Lung (tissue), 16 donors: ENCODE measurements around the gene PYGO2. TPM values are rescaled to one million over a fixed set of nuclear protein-coding genes. Genes with fewer than 3 reads are reported as not detected.
A peak's percentile ranks its signal among the peaks of the same experiment; 100 is the strongest.

Experiments
- ATAC-seq: fragments of 200-7000 bp; cut with Tn5 transposase; one replicate; pipeline ENCODE4 v1.9.1; 2020; ENCODE audit warnings: moderate number of reproducible peaks; ENCODE audit not compliant: insufficient read depth, low FRiP score
- DNase-seq, 3 donors: peaks; one replicate each; pipeline ENCODE4 v3.0.0-alpha.2; 2013 to 2017
- H3K27ac ChIP-seq, 2 donors: one replicate each; pipeline ENCODE4 v1.5.1; 2013; ENCODE audit warnings: mild to moderate bottlenecking in 2 of 2, moderate library complexity in 2 of 2, control low read depth in 1 of 2, inconsistent platforms in 1 of 2, low read depth in 1 of 2, low read length in 1 of 2
- H3K27me3 ChIP-seq, 3 donors: one replicate each; pipeline ENCODE4 v1.5.1; 2013; ENCODE audit warnings: low read length in 2 of 3; ENCODE audit not compliant: control insufficient read depth in 3 of 3, insufficient read depth in 3 of 3
- H3K36me3 ChIP-seq, 4 donors: one replicate each; pipeline ENCODE4 v1.5.1; 2013; ENCODE audit warnings: low read length in 4 of 4, mild to moderate bottlenecking in 1 of 4, moderate library complexity in 1 of 4; ENCODE audit not compliant: control insufficient read depth in 4 of 4, insufficient read depth in 4 of 4
- H3K4me1 ChIP-seq, 5 donors: one replicate each; pipeline ENCODE4 v1.5.1; 2013; ENCODE audit warnings: low read length in 5 of 5, mild to moderate bottlenecking in 2 of 5, moderate library complexity in 1 of 5; ENCODE audit not compliant: control insufficient read depth in 5 of 5, insufficient read depth in 5 of 5
- H3K4me3 ChIP-seq: one replicate; pipeline ENCODE4 v1.5.1; 2013; ENCODE audit warnings: mild to moderate bottlenecking, control low read depth, moderate library complexity
- H3K9ac ChIP-seq, 2 donors: one replicate each; pipeline ENCODE4 v1.5.1; 2013; ENCODE audit warnings: low read length in 2 of 2, control low read depth in 1 of 2; ENCODE audit not compliant: insufficient read depth in 1 of 2
- H3K9me3 ChIP-seq, 4 donors: one replicate each; pipeline ENCODE4 v1.5.1; 2013; ENCODE audit warnings: low read length in 3 of 4, mild to moderate bottlenecking in 1 of 4, moderate library complexity in 1 of 4; ENCODE audit not compliant: control insufficient read depth in 4 of 4, insufficient read depth in 3 of 4
- CTCF ChIP-seq: IDR thresholded peaks from 2 replicates; pipeline ENCODE4 v1.5.1; 2012; ENCODE audit warnings: mild to moderate bottlenecking; ENCODE audit errors: control extremely low read depth, extremely low read depth
- WGBS, 2 donors: extraction: QIAGEN DNeasy Blood & Tissue Kit; methylation state at CpG; one replicate each; pipeline ENCODE4 v1.1.7; 2013; 5-methylcytosine and 5-hydroxymethylcytosine counted together
- long read RNA-seq, 5 donors: transcript quantifications; one replicate each; lab custom pipeline, GENCODE V29; 2026
- polyA plus RNA-seq, 2 donors: library from polyadenylated mRNA; stranded (reverse); fragments of 200-250 nt; gene quantifications; one replicate each; pipeline ENCODE4 v1.2.1, GENCODE V29; 2013
- total RNA-seq, 2 donors: library from RNA; depleted of rRNA in 1 of 2; stranded (reverse); fragments of >200 nt in 1 of 2; gene quantifications; one replicate each; pipeline ENCODE4 v1.2.1, GENCODE V29; 2014 to 2021
- donor health status: control.
- donor health status: control.
- donor health status: Bipolar disorder and iron deficiency.
- donor health status: healthy.
- donor health status: DM: yes; HTN: yes; CAD: no.

Gene PYGO2
- total RNA-seq = 10 to 100 TPM; 17.9 to 25.2 TPM
- 10 to 100 TPM; 14.6 to 22.2 TPM for polyA plus RNA-seq
- long read RNA-seq, donor 1, transcript PYGO2-202 (3 exons, 3,146 nt) = major isoform, 27 of 27 reads
- long read RNA-seq, donor 1, partial matches to known transcripts = 0 of 27 reads
- long read RNA-seq, donor 1, other reads (novel, unspliced or antisense) = 0 of 27 reads
- long read RNA-seq, donor 2, transcript PYGO2-202 (3 exons, 3,146 nt) = major isoform, 10 of 10 reads
- long read RNA-seq, donor 2, partial matches to known transcripts = 0 of 10 reads
- long read RNA-seq, donor 2, other reads (novel, unspliced or antisense) = 0 of 10 reads
- long read RNA-seq, donor 3, transcript PYGO2-202 (3 exons, 3,146 nt) = major isoform, 13 of 13 reads
- long read RNA-seq, donor 3, partial matches to known transcripts = 0 of 13 reads
- long read RNA-seq, donor 3, other reads (novel, unspliced or antisense) = 0 of 13 reads
- long read RNA-seq, donor 4, transcript PYGO2-202 (3 exons, 3,146 nt) = major isoform, 16 of 16 reads
- long read RNA-seq, donor 4, partial matches to known transcripts = 0 of 16 reads
- long read RNA-seq, donor 4, other reads (novel, unspliced or antisense) = 0 of 16 reads
- long read RNA-seq, donor 5, transcript PYGO2-202 (3 exons, 3,146 nt) = major isoform, 23 of 24 reads
- long read RNA-seq, donor 5, partial matches to known transcripts = 0 of 24 reads
- long read RNA-seq, donor 5, other reads (novel, unspliced or antisense) = 0 of 24 reads

- peak within 1 kb of the TSS; percentile 99 for H3K27ac ChIP-seq
These were observed at the start of gene PYGO2 for GRCh38 chr1:154961207-154962155. Gene PYGO2 (minus strand): TSS chr1:154961782. CDS start chr1:154961576, 206 bp downstream.

GRCh38 chr1:155011004-155011416, 49.4 kb upstream of the PYGO2 start:
- Histone ChIP-seq H3K27me3 (no peaks in the 10 kb centered on the region), H3K9me3 (no peaks in the 10 kb centered on the region), H3K27ac (peak overlapping the region in 1 of 2 donors; percentile 65), H3K36me3 (peaks cover 0 to 21% (median 0%) of the 10 kb centered on the region in 4 donors), H3K9ac (no peak overlapping the region), H3K4me3 (no peak overlapping the region), H3K4me1 (peaks cover 2 to 45% (median 17%) of the 10 kb centered on the region in 5 donors)
- no peak for DNase-seq
- ATAC-seq = no peak
- 75 to 86% methylated on average over 5 of the region's 5 CpGs for WGBS, 2 donors
- TF ChIP-seq CTCF = no peak

More at GRCh38 chr1:154961207-154962155, at the start of gene PYGO2:
- peak within 1 kb of the TSS; percentile 88 for H3K4me3 ChIP-seq
- ATAC-seq = peak; percentile 89
- H3K27me3 ChIP-seq = no peaks in the 10 kb centered on the region
- TF ChIP-seq CTCF = peak; percentile 27
- H3K36me3 ChIP-seq = peaks cover 11 to 38% (median 25%) of the 10 kb centered on the region in 4 donors
- H3K9me3 ChIP-seq = no peaks in the 10 kb centered on the region
- peak within 1 kb of the TSS; percentile 76 to 77 for H3K9ac ChIP-seq
- WGBS, 2 donors = 0 to 1% methylated on average over 56 to 93 of the region's 93 CpGs
- DNase-seq = peak; percentile 81 to 87 (median 84)
- peaks cover 8 to 31% (median 13%) of the 10 kb centered on the region in 5 donors for H3K4me1 ChIP-seq

GRCh38 chr1:155010211-155010918, 48.8 kb upstream of the PYGO2 start:
- 32 to 53% methylated on average over 5 to 11 of the region's 11 CpGs for WGBS, 2 donors
- H3K27ac ChIP-seq = peak overlapping the region in 1 of 2 donors; percentile 37

More at GRCh38 chr1:155010211-155010918, 48.8 kb upstream of the PYGO2 start:
- Histone ChIP-seq H3K4me1 (peaks cover 2 to 48% (median 17%) of the 10 kb centered on the region in 5 donors), H3K9me3 (no peaks in the 10 kb centered on the region), H3K36me3 (peaks cover 0 to 15% (median 0%) of the 10 kb centered on the region in 4 donors), H3K9ac (no peak overlapping the region), H3K27me3 (no peaks in the 10 kb centered on the region), H3K4me3 (no peak overlapping the region)
- no peak for TF ChIP-seq CTCF
- ATAC-seq (no peak), DNase-seq (no peak)
